ENCODE measurements around the gene TOLLIP. TPM values are rescaled to one million over a fixed set of nuclear protein-coding genes. Genes with fewer than 3 reads are reported as not detected.

TOLLIP gene
- total and polyA plus RNA-seq, 2 of the 4 experiments (the other 2 are of a cell fraction): 19.7 to 42.9 TPM

- Histone ChIP-seq H3K36me3 (ENCODE audit: control insufficient read depth, insufficient read depth, low read length) (no peaks in the 10 kb centered on the region), H2AK5ac (ENCODE audit: low read depth, low read length) (no peak overlapping the region), H2BK20ac (ENCODE audit: low read depth, low read length) (no peak overlapping the region), H3K4me1 (ENCODE audit: control insufficient read depth, insufficient read depth, low read length) (0 out of 2 replicates have a peak, but pooled peaks cover 2% of the 10 kb centered on the region), H2AK9ac (replicated peaks; ENCODE audit: low read depth, low read length, poor library complexity) (no peak overlapping the region), H3K18ac (ENCODE audit: low read depth, low read length) (no peak overlapping the region), H3K9me3 (ENCODE audit: control insufficient read depth, insufficient read depth, low read length) (no peaks in the 10 kb centered on the region), H3K56ac (ENCODE audit: extremely low read depth, insufficient read depth, low read length) (no peak overlapping the region), H2BK120ac (ENCODE audit: low read depth, low read length) (no peak overlapping the region), H3K23ac (ENCODE audit: low read depth, low read length) (no peak overlapping the region), H2BK15ac (ENCODE audit: low read depth, low read length) (no peak overlapping the region), H3K27ac (ENCODE audit: insufficient read depth, low read length) (no peak overlapping the region), H3K4me3 (ENCODE audit: insufficient read depth, low read depth, low read length) (no peak overlapping the region), H3K27me3 (ENCODE audit: control insufficient read depth, insufficient read depth, low read length) (peaks cover 33% of the 10 kb centered on the region), H3K14ac (replicated peaks; ENCODE audit: low read depth, low read length) (no peak overlapping the region), H4K8ac (ENCODE audit: low read depth in 2 of 2, low read length in 2 of 2) (no peak overlapping the region), H4K5ac (ENCODE audit: low read depth, low read length) (no peak overlapping the region), H3K4ac (ENCODE audit: low read depth, low read length) (no peak overlapping the region), H2BK5ac (ENCODE audit: low read depth, low read length, poor library complexity, severe bottlenecking) (no peak overlapping the region), H4K91ac (ENCODE audit: insufficient read depth, low read depth, low read length) (no peak overlapping the region), H3K79me1 (ENCODE audit: low read depth in 1 of 2, low read length in 2 of 2) (no peaks in the 10 kb centered on the region), H3K9me1 (ENCODE audit: insufficient read depth, low read length) (peaks cover 4% of the 10 kb centered on the region; the same call in 1 of the 2 replicates), H3K4me2 (ENCODE audit: low read depth, low read length) (no peak overlapping the region), H2AFZ (replicated peaks; ENCODE audit: low read length, poor library complexity) (no peak overlapping the region), H3K9ac (ENCODE audit: low read depth, low read length) (no peak overlapping the region), H4K20me1 (ENCODE audit: insufficient read depth, low read length) (no peaks in the 10 kb centered on the region)
- TF ChIP-seq POLR2A (IDR thresholded peaks at IDR 0.05; ENCODE audit: low read depth, low read length) (no peak), USF2 (IDR thresholded peaks at IDR 0.05; ENCODE audit: low read depth, low read length) (no peak), FOS (IDR thresholded peaks at IDR 0.05; ENCODE audit: low read depth, low read length) (no peak), MAFK (IDR thresholded peaks at IDR 0.05; ENCODE audit: low read depth, low read length) (no peak), CTCF (conservative IDR thresholded peaks at IDR 0.05; ENCODE audit: low read depth, low read length) (no peak), RAD21 (IDR thresholded peaks at IDR 0.05; ENCODE audit: low read length) (no peak), CEBPB (IDR thresholded peaks at IDR 0.05; ENCODE audit: low read depth, low read length) (no peak), MXI1 (IDR thresholded peaks at IDR 0.05; ENCODE audit: borderline replicate concordance, low read depth, low read length) (no peak), MAZ (IDR thresholded peaks at IDR 0.05; ENCODE audit: borderline replicate concordance, low read depth, low read length) (no peak), RFX5 (IDR thresholded peaks at IDR 0.05; ENCODE audit: low read depth, low read length) (no peak), SMC3 (IDR thresholded peaks at IDR 0.05; ENCODE audit: low read depth, low read length) (no peak), NFE2L2 (IDR thresholded peaks at IDR 0.05; ENCODE audit: low read depth, low read length) (no peak), RCOR1 (IDR thresholded peaks at IDR 0.05; ENCODE audit: insufficient replicate concordance, low read length) (no peak), BHLHE40 (IDR thresholded peaks at IDR 0.05; ENCODE audit: low read depth, low read length) (no peak), CHD1 (IDR thresholded peaks at IDR 0.05; ENCODE audit: low read depth, low read length) (no peak)
- TF ChIP-seq, protein P1, sequence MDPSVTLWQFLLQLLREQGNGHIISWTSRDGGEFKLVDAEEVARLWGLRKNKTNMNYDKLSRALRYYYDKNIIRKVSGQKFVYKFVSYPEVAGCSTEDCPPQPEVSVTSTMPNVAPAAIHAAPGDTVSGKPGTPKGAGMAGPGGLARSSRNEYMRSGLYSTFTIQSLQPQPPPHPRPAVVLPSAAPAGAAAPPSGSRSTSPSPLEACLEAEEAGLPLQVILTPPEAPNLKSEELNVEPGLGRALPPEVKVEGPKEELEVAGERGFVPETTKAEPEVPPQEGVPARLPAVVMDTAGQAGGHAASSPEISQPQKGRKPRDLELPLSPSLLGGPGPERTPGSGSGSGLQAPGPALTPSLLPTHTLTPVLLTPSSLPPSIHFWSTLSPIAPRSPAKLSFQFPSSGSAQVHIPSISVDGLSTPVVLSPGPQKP (IDR thresholded peaks at IDR 0.05; ENCODE audit: borderline replicate concordance, low read depth, low read length): no peak
- WGBS, 2 experiments (ENCODE audit: extremely low coverage in 2 of 2, insufficient read length in 1 of 2): 60% methylated on average over 9 of the region's 28 CpGs; no CpG with 5 or more reads in 1 of the 2 experiments
- ATAC-seq (ENCODE audit: low read depth): no peak
- CTCF ChIA-PET: no interaction called here
- in situ Hi-C loops (cut with MboI; ENCODE audit: low sequenced_read_pairs) (no loop called here), dilution Hi-C loops (cut with HindIII; ENCODE audit: low sequenced_read_pairs, unreplicated experiment) (no loop called here), intact Hi-C loops (cut with micrococcal nuclease) (no loop called here)
- DNase-seq: no peak
- POLR2A ChIA-PET (ENCODE audit: unreplicated experiment): no interaction called here
- no TSS peak for BruUV-seq (replicated peaks)
These were observed 36.5 kb upstream of the TOLLIP start for GRCh38 chr11:1345737-1346513.

All from IMR-90 (cell line).